GM18508 (cell line): ENCODE results near the gene ATP9A.
"Not testable (repeated sequence)": the region's sequence is repeated elsewhere in the genome, so short reads cannot be mapped to it uniquely, and the experiment has no call there.

Experiments
- ATAC-seq: cut with Tn5 transposase; IDR thresholded peaks from one replicate; pipeline ENCODE4 v1.9.1; 2021; ENCODE audit warnings: moderate number of reproducible peaks; ENCODE audit not compliant: insufficient read depth, unreplicated experiment

ATP9A gene

GRCh38 chr20:51588762-51589161 lies 179.4 kb downstream of the ATP9A start:
- no peak for ATAC-seq

- ATAC-seq = no peak
Observed at GRCh38 chr20:51587145-51587544, 181.0 kb downstream of the ATP9A start.

- ATAC-seq = no peak
Observed at GRCh38 chr20:51586005-51586440, 182.2 kb downstream of the ATP9A start.

GRCh38 chr20:51585148-51585547 lies 183.0 kb downstream of the ATP9A start:
- no peak for ATAC-seq

- no peak for ATAC-seq
Observed at GRCh38 chr20:51584737-51585136, 183.5 kb downstream of the ATP9A start.

- no peak for ATAC-seq
Observed at GRCh38 chr20:51584116-51584515, 184.1 kb downstream of the ATP9A start.

GRCh38 chr20:51583499-51583898 lies 184.7 kb downstream of the ATP9A start:
- ATAC-seq = no peak

- no peak for ATAC-seq
Observed at GRCh38 chr20:51583073-51583472, 185.1 kb downstream of the ATP9A start.

- no peak for ATAC-seq
Observed at GRCh38 chr20:51581571-51581970, 186.6 kb downstream of the ATP9A start.

- no peak for ATAC-seq
Observed at GRCh38 chr20:51579137-51579536, 189.1 kb downstream of the ATP9A start.

GRCh38 chr20:51578145-51578459 lies 190.1 kb downstream of the ATP9A start:
- ATAC-seq = no peak

- ATAC-seq = no peak
Observed at GRCh38 chr20:51577432-51578144, 190.6 kb downstream of the ATP9A start.

GRCh38 chr20:51575486-51575885 lies 192.7 kb downstream of the ATP9A start:
- ATAC-seq = no peak

- ATAC-seq = no peak
Observed at GRCh38 chr20:51574248-51575033, 193.7 kb downstream of the ATP9A start.

- no peak for ATAC-seq
Observed at GRCh38 chr20:51573576-51574243, 194.5 kb downstream of the ATP9A start.

- ATAC-seq = no peak
Observed at GRCh38 chr20:51571460-51571794, 196.8 kb downstream of the ATP9A start.

GRCh38 chr20:51570739-51571459 lies 197.3 kb downstream of the ATP9A start:
- no peak for ATAC-seq

- no peak for ATAC-seq
Observed at GRCh38 chr20:51569815-51570738, 198.1 kb downstream of the ATP9A start.

- ATAC-seq = not testable (repeated sequence)
Observed at GRCh38 chr20:51568533-51568932, 199.7 kb downstream of the ATP9A start.

- ATAC-seq = no peak
Observed at GRCh38 chr20:51567622-51568021, 200.6 kb downstream of the ATP9A start.
